Forelimb muscle (tissue), 1 donor: ENCODE results near the gene FSTL4. TPM values are rescaled to one million over a fixed set of nuclear protein-coding genes. Genes with fewer than 3 reads are reported as not detected.
"Not testable (repeated sequence)": the region's sequence is repeated elsewhere in the genome, so short reads cannot be mapped to it uniquely, and the experiment has no call there.

Source experiments
- DNase-seq: peaks from one replicate; pipeline ENCODE4 v3.0.0-alpha.2; 2013; ENCODE audit warnings: low read depth
- polyA plus RNA-seq: library from polyadenylated mRNA; unstranded; fragments of 120-200 nt; gene quantifications from one replicate; pipeline ENCODE4 v1.2.1, GENCODE V29; 2013; ENCODE audit not compliant: insufficient read length

The FSTL4 gene
- polyA plus RNA-seq, 1 donor = 3.6 TPM

DNA sequence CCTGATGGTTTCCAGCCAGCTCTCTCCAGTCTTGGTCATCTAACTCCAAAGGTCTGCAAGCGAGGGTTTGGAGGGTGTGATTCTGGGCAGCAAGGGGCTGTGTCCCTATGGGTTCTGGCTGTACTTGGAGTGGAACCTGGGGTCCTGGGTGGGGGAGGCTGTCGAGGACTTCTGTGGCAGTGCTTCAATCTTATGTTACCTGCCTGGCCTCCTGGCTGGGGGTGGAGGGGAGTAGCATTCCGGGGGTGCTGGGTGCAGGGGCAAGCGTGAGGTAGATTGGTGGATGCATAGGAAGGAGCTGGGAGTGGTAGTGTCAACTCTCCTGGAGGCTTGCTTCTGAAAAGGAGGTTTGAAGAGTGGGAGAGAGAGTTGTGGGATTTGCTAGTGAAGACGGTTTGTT lies 417.1 kb downstream of the FSTL4 start:
- DNase-seq = no peak

- DNase-seq = no peak
Observed at GRCh38 chr5:133193794-133194193, 418.5 kb downstream of the FSTL4 start.

DNA sequence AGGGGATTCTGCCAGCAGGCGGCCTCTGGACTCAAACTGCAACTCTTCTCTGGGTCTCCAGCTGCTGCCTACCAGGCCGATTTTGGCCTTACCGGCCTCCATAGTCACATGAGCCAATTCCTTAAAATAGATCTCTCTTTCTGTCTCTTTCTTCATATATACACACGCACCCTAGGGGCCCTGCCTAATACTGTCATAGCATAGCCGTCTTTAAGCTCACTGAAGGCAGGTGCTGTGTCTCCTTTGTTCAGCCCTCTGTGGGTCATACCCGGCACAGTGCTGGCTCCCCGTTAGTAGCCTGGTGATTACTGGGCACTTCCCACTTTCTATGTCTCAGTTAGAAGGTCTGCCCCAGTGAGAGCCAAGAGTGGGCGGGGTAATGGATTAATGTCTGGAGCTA lies 419.6 kb downstream of the FSTL4 start:
- no peak for DNase-seq

DNA sequence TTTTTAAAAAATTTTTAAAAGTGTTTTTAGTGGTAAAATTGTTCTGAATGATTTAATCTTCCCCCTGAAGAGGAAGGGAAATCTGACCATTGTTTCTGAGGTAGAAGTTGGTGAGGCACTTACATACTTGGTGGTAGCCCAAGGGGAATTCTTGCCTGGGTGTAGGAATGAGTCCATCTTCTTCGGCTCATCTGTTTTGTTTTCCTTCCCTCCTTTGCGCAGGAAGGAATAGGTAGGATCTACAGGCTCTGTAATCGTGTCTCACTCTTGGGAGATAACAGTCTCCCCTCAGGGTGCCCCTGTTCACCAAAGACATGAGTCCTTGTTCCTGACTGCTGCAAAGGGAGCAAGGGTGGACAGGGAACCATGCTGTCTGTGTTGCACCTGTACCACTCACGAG lies 422.5 kb downstream of the FSTL4 start:
- no peak for DNase-seq

DNA sequence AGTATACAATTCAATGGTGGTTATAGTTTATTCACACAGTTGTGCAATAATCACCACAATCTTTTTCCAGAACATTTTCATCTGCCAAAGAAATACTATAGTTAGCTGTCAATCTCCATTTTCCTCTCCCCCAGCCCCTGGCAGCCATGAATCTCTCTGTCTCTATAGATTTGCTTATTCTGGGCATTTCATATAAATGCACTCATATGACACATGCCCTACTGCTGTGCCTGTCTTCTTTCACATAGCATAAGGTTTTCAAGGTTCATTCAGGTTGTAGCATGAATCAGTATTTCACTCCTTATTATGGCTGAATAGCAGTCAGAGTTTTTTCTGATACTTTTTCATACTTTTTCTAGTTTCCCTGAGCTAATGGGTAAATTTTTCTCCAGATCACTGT lies 432.9 kb downstream of the FSTL4 start:
- DNase-seq = no peak

- not testable (repeated sequence) for DNase-seq
Observed at GRCh38 chr5:133170756-133171387, 441.5 kb downstream of the FSTL4 start.

DNA sequence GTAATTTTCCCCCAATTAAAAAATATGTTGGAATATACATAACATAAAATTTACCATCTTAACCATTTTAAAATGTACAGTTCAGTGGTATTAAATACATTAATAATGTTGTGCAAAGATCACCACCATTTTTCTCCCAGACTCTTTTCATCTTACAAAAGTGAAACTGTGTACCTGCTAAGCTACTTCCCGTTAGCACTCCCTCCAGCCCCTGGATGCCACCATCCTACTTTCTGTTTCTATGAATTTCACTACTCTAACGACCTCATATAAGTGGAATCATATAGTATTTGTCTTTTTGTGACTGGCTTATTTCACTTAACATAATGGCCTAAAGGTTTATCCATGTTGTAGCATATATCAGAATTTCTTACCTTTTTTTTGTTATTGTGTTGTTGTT lies 447.6 kb downstream of the FSTL4 start:
- DNase-seq = no peak

DNA sequence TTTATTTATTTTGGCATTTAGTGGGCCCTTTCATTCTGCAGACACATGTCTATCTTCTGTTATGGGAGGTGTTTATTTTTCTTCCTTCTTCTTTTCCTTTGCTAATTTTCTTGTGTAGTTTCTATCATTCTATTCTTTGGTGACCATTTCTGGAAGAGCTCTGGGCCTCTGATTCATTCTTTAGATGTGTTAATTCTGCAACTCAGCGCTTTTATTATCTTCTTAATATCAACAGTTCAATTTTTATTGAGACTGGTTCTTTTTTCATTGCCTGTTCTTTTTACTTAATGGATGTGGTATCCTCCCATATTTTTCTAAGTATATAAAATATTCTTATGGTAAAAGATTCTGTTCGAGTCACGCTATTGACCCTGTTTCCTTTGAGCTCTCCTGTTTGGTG lies 448.5 kb downstream of the FSTL4 start:
- DNase-seq = no peak

GRCh38 chr5:133159543-133159942 lies 452.8 kb downstream of the FSTL4 start:
- DNase-seq = no peak

GRCh38 chr5:133155326-133155969 lies 456.9 kb downstream of the FSTL4 start:
- no peak for DNase-seq

GRCh38 chr5:133154274-133155075 lies 457.9 kb downstream of the FSTL4 start:
- DNase-seq = no peak

DNA sequence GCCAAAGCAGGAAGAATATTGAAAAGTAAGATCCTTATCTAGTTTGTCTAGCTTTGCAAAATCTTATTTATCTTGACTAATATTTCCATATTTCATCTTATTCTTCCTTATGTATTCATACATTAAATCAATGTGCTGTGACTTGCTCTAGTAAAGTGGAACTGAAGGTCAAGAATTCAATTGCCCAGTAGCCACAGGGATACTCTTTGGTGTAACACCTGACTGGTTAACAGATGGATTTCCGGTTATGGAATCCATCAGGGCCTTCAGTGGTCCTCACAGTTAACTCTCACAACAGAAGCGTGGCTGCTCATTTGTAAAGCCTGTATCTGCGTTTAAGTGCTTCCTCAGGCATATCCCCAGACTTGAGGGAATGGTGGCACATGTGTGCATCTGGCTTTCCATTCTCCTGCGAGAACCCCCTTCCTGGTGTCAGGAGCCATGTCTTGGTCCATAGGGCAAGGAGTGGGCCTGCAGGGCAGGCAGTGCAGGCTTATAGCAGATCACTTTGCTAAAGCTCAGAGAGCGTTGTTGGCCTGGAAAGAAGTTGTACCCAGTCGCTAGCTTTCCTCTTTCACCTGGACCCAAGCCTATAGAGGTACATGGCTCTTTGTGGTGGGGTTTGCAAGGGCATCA lies 461.3 kb downstream of the FSTL4 start:
- no peak for DNase-seq

- no peak for DNase-seq
Observed at GRCh38 chr5:133149345-133149744, 463.0 kb downstream of the FSTL4 start.

GRCh38 chr5:133147815-133148567 lies 464.4 kb downstream of the FSTL4 start:
- DNase-seq = no peak

DNA sequence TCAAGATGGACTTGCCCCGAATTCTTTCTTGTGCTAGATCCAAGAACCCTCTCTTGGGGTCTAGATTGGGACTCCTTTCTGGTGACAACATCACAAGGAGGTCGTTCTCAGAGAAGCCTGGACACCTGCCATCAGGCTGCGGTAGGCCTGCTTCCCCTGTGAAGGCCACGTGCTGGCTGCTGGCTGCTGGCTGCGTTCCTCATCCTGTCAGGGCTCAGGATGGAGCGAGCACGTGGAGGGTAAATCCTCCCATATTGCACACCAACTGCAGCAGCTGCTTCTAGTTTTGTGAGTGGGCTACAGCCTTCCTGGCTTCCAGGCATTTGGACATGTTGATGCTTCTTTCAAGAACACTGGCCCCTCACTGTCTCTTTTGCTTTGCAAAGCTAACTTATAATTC lies 464.9 kb downstream of the FSTL4 start:
- DNase-seq = peak; percentile 11
